ENCODE measurements around the gene KLF16.
"Not testable (repeated sequence)": the region's sequence is repeated elsewhere in the genome, so short reads cannot be mapped to it uniquely, and the experiment has no call there.

KLF16 gene

DNA sequence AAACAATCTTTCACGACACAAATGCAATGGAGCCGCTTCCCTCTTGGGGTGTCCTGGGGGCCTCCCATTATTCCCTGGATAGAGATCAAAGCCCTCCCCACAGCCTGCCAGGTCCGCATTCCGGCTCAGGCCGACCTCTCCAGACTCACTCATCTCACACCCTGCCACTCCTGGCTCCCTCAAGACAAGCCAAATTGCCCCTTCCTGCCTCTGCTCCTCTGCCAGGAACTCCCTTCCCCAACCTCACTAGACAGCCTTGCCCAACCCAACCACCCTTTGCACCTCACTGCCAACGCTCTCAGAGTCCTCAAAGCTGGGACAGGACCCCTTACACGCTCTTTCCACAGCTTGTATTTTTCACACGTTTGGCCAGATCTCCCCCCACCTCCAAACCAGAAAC lies 20.4 kb upstream of the KLF16 start:
- DNase-seq = no peak

DNA sequence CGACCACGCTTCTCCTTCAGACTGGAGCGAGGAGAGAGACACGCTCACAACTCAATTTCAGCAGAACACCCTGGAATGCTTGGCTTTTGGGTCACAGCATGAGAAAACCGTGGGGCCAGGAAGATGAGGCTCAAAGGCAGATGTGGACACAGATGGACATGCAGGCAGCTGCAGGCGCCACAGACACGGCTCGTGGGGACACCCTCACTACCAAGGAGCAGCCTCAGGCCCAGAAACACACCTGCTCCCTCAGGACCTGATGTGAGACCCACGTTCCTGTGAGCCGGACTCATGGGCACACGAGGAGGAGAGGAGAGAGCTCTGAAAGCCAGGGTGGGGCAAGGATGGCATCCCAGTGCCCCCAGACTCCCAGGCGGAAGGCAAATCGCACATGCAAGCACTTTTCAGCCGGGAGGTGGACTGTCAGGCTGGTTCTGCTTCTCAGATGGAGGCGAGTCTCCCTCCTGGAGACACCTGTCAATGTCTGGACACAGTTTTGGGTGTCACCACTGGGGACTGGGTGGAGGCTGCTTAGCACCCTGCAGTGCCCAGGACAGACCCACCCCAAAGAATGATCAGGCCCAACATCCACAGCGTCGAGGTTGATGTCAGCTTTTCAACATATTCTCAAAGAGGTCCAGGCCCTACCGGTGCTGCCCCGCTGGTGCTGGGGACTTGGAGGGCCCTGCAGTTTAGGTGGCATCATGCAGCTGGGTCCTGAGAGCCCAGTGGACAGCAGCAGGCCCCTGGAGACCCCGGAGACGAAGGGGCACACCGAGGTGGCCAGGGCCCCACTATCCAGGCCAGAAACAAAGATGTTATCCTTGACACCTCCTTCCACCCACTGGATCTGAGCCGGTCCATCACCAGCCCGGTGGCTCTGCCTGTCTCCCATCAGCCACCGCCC lies 19.7 kb upstream of the KLF16 start:
- no peak for DNase-seq

DNA sequence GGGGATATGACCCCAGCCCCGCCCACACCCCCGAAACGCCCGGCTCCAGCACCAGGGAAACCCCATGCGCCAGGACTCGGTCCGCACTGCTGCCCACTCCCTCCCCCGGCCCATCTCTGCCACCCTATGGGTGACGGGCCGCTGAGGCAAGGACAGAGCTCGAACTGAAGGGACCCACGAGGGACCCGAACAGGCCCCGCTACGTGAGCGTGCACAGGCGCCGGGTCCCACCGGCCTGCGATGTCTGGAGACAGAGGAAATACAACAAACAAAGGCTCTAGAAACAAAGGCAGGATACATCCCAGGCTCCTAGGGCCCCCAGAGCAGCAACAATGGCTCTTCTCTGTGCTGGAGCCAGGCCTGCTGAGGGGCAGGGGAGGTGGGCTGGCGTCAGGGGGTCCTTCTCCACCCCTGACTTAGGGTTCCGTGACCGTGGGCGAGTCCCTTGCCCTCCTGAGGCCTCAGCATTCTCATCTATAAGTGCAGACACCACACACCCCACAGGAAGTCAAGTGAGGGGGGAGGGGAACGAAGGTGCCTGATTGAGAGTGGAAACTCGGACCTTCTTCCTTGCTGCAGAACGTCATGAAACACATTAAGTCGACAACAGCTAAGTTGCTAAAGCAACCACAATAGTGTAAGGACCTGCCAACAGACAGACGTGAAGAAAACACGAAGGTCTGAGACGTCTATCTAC lies 18.9 kb upstream of the KLF16 start:
- DNase-seq = no peak

DNA sequence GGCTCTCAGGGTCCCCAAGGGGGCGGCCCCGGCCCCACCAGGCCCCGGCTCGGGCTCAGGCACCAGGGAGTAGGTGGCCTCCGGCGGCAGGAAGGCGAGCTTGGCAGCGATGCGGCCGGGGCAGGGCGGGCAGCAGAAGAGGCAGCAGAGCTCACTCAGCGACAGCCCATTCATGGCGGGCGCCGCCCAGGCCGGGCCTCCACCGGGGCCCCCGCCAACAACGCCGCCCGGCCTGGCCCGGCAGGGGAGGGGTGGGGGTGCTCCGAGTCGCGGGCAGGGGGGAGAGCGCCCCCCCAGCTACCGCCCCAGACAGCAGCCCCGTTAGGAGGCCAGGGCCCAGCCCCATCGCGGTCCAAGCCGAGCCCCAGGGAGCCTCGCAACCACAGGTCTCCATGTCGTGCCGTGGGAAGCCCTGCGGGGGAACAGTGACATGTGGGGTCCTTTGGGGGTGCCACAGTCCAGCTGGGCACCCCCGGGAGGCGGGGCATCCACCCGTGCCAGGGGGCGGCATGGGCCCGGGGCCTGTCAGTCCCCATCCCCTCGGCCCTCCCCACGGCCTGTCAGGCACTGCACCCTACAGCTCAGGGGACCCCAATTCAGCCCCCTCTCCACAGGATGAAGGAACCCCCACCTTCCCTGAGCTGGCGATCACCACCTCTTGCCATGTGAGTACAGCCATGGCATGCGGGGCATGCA lies 18.2 kb upstream of the KLF16 start:
- DNase-seq = not testable (repeated sequence)

DNA sequence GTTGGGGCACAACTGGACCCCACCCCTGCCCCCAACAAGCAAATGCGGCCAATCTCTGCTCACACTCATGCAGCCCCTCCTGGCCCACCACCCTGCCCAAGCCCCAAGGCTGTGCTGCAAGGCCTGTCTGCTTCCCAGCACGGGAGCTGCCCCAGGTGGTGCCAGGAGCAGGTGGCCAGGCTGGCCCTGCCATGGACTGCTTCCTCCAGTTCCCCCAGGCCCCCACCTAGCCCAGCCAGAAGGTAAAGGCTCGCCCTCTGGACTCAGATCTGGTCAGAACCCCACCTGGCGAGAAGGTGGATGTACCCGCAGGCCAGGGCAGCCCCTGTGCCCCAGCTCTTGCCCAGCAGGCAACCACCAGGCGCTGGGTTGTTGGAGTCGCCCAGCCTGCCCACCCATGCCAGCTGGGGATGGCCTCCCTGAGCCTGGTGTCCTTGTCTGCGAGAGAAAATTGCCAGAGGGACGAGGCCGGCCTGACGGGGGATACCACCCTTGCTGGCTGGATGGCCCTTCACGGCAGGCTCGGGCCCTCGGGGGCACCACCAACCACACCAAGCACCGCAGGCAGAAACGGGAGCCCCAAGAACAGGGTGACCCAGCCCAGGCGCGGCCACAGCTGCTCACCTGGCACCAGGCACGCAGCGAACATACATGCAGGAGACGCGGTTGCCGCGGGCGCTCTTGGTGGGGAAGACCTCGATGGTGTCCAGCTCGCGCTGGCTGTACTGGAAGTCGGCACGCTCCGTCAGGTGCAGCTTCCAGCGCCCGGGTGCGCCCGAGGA lies 17.4 kb upstream of the KLF16 start:
- DNase-seq = no peak

DNA sequence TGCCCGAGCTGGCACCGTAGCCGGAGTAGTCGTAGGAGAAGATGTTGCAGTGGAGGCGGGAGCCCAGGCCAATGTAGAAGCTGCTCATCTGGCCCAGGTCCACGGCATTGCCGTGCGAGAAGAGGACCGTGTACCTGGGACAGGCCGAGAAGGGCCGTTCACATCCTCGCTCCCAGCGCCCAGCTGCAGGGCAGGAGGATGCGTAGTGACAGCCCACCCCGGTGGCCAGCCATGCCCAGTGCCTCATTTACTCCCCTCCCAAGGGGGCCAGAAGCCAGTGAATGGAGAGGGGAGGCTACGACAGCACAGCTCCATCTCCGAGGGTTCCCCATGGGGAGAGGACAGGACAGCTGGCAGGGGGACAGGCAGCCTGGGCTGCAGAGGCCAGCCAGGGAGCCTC lies 16.6 kb upstream of the KLF16 start:
- DNase-seq = not testable (repeated sequence)

DNA sequence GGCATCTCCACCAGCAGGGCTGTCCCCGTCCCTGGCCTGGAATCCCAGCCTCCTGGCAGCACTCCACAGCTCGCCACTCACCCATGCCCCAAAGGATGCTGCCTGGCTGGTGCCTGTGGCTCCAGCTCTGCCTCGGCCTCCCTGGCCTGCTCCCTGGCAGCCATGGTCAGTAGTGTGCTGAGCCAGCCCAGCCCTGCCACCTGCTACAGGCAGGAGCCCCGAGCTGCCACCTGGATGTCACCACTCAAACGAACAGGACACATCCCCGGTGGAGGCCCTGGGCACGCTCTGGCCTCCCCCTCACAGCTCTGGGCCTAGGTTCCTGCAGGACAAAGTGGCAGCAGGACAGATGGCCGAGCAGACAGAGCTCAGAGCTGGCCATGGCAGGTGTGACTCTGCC lies 15.2 kb upstream of the KLF16 start:
- DNase-seq = not testable (repeated sequence)

DNA sequence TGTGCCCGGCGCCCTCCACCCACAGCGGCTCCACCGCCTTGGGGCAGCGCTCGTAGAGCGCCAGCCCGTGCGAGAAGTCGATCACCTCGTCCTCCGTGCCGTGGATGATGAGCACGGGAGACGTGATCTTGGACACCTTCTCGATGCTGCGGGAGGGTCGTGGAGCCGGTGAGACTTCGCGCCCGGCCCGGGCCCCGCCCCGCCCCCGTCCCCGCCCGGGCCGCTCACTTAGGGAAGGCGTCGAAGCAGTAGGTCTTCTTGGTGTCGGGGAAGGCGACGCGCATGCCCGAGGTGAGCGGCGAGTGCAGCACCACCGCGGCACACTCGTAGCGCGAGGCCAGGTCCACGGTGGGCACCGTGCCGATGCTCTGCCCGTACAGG lies 13.9 kb upstream of the KLF16 start:
- not testable (repeated sequence) for DNase-seq

DNA sequence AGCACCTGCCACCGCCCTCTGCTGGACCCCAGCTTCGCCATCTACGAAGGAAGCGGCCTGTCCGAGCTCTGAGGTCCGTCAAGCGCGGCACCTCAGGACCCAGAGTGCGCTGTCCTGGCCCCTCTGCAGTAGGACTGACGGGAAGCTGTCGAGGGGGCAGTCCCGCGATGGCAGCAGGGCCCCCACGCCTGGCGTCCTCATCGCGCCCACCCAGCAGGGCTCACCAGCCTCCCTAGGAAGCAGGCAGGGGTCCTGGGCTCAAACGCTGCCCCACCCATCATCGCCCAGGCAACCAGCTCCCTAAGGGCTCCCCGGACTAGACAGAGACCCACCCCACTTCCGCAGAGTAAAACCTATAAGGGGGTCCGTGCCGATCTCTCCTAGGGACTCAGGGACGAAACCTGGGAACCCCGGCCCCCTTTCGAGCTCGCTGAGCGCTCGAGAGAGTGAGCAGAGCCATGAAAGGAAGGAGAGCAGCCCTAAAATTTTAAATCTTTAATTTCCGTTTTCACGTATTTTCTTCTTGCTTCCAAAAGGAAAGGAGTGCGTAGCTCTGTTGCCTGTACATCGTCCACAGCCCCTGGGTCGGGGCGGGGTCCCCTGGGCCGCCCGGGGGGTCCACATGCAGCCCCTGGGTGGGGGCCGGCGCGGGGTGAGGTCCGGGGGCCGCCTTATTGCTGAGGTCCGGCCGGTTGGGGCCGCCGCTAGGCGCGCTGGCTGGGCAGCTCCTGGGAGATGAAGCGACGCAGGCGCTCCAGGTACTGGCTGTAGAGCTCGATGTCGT lies 13.3 kb upstream of the KLF16 start:
- DNase-seq = not testable (repeated sequence)

DNA sequence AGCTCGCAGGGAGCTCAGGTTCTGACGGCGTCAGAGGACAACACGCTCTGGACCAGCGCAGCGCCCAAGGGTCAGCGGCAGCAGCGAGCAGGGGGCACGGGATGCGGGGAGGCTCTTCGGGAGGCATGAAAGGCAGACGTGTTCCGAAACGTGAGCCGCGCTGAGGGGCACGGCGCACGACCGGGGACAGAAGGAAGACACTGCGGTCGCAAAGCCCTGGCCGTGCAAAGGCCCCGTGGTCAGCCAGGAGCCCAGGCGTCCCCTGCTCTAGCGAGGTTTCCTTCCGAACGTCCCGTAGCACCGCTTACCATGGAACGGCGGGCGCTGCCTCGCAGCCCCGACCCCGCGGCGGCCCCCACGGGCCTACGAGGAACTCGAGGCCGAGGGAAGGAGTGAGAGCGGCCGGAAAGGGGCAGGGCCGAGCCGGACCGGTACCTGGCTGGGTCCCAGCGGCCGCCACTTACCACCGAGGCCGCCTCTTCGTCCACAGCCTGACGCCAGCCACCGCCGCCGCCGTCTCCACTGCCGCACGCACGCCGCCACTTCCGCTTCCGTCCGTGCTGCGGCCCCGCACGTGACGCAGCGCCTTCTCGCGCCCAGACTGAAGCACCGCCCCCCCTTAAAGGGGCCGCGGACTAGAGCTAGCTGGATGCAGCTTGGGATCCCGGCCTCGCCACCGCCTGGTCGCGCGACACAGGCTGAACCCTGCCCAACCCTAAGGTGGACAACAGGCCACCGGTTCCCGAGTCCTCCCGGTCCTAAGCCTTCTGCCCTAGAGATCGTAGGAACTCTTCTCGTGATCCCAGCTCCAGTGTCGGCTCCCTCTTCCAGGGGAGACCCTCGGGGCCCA lies 12.5 kb upstream of the KLF16 start:
- DNase-seq = peak; percentile 90

DNA sequence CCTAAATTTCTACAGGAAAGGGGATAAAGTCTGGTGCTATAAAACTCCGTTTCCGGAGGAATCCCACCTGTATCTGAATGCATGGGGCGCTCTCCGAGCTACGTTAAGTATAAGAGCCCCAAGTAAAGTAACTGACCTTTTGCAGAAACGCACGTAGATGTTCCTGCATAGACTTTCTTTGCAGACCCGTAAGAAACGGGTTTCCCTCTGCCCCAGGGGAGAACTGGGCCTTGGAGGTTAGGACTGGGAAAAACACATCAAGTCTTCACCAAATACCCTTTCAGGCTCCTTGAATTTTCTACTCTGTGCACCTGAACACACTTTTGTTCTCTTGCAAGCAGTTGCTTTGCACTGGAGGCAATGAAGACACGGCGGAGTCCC lies 11.9 kb upstream of the KLF16 start:
- not testable (repeated sequence) for DNase-seq

DNA sequence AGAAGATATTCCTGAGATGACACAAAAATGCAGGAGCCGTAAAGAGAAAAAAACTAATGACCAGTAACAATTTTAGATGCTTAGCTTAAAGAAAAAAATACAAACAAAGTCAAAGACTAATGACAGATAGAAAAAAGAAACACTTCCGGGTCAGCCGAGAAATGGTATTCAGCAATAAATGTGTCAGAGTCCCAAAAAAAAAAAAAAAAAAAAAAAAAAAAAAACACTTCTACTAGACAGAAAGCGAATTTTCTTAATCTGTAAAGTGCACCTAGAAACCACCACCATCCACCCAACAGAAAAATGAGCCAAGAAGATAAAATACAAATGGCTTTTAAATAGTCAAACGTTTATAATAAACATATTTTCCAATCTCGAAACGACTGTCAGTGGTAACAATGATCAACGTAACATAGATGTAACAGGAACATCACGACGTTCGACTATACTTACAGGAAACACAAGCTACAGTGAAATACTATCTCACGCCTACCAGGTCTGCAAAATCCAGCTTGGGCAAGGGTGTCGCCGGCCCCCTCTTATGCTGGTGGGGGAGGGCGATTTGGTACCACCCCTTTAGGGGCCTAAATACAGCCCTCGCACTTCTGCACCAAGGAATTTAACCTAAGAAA lies 11.3 kb upstream of the KLF16 start:
- peak; percentile 35 for DNase-seq

DNA sequence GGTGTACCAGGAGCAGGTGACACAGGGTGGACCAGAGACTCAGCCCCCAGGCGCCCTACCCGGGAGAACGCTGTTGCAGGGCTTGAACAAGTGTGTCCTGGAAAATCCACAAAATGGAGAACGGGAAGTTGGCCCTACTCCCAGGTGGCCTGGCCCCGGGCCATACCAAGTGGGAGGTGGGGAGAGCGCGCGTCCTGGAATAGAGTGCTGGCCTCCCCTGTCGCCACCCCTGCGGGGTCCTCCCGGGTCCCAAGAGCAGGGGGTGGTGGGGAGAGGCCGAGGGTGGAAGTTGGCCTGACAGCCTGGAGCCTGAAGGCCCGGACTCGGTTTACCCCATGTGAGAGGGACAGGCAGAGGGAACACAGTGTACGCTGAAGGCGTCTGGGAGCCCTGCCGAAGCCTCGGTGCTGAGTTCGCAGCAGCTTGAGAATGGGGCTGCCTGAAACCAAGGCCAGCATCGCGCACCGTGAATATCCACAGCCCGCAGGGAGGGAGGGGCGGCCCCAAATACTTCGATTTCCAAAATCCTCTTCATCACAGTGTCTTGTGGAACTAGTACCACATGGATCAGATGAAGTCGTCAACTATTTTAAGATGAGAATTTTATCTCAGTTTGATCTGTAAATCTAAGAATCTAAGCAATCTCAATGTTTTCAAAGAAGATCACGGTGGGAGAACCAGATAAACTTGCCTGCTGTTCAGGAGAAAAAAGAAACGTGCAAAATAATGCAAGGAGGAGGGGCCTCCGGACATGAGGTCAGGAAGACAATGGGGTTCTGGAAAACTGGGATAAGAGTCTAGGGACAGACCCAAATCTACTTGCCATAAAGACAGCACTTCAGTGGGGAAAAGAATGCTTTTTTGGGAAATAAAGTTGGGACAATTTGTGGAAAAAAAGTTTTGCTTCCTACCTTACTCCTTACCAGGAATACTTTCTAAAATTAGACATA lies 10.4 kb upstream of the KLF16 start:
- DNase-seq = no peak

DNA sequence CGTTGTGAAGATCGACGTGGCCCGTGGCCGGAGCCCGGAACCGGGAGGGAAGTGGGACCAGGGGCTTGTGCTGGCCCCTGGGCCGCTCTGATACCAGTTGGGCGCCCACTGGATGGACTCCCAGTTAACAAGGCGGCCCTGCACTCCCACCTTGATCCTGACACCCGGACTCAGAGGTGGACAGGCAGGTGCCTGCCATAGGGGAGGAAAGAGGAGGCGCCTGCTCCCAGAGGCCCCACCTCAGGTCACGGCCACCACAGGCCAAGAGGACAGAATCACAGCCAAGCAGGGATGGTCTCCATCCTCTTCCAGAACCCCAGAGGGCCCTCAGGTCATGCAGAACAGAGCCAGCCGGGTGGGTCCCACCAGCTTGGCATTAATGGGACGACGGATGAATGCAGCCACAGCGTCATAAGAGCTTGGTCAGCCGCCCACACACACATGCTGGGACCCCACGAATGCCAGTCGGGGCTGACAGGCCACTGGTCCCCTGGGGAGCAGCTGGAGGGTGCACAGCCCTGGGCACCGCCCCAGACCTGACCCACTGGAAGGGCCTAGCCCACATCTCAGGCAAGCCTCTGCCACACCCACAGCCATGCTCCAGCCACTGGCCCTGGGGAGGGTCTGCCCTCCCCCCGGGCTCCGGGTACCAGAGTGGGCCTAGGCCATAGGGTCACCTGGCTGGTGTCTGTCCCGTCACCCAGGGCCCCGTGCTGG lies 9.6 kb upstream of the KLF16 start:
- DNase-seq = no peak

DNA sequence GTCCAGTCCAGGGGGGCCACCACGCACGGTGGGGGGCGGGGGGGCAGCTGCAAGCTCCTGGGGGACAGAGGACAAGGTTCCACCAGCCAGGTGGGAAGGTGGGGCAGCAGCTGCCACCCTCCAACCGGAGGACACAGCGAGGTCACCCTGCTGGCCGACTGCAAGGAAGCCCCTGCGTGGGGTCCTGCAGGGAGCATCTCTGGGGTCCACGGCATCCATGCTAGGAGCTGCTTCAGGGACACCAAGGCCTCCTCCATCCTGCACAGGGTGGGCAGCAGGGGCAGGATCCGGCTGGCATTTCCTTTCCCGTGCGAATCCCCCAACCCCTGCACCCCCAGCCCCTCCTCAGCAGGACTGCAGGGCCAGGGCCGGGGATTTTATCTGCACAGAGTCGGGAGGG lies 8.3 kb upstream of the KLF16 start:
- no peak for DNase-seq

DNA sequence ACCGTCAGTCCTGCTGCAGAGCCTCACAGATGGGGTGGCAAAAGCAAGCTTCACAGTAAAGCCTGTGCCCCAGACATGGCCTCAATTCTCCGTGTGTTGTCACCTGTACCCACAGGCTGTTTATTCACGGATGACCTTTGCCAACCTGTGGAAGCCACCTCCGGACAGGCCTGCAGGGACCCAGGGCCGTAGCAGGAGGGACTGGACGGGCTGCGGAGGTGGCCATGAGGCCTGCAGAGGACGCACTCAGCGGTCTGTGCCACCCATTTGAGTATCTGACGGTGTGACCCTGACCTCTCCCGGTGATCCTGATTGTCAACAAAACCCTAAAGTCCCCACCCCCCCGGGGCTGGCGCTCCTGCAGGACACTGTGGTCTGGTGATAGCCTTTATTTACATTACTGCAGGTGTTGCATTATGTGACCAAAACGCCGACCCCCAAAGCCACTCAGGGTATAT lies 7.8 kb upstream of the KLF16 start:
- no peak for DNase-seq

DNA sequence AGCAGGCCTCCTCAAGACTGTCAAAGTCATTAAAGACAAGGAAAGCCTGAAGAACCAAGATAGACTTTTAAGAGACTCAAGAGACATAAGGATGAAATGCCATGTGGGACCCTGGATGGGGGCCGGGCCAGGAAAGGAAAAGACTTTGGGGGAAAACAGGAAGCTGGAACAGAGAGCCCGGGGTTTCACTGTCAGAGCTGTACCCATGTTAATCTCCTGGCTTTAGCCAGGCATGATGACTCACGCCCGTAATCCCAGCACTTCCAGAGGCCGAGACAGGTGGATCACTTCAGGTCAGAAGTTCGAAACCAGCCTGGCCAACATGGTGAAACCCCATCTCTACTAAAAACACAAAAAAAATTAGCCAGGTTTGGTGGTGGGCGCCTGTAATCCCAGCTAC lies 5.6 kb upstream of the KLF16 start:
- no peak for DNase-seq

DNA sequence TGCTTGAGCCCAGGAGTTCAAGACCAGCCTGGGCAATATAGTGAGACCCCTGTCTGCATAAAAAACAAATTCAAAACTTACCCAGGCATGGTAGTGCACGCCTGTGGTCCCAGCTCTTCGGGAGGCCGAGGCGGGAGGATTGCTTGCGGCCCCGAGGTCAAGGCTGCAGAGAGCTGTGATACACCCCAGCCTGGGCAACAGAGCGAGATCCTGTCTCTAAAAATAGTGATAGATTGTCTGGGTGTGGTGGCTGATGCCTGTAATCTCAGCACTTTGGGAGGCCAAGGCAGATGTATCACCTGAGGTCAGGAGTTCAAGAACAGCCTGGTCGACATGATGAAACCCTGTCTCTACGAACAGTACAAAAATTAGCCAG lies 4.0 kb upstream of the KLF16 start:
- DNase-seq = no peak
